Fibroblast of gingiva (primary cell): Measurements from ENCODE around the gene MBD3L2B.
"Not testable (repeated sequence)": the region's sequence is repeated elsewhere in the genome, so short reads cannot be mapped to it uniquely, and the experiment has no call there.

Experiments
- DNase-seq: peaks from one replicate; pipeline ENCODE4 v3.0.0-alpha.2; 2011; ENCODE audit warnings: low read depth

Gene MBD3L2B

DNA sequence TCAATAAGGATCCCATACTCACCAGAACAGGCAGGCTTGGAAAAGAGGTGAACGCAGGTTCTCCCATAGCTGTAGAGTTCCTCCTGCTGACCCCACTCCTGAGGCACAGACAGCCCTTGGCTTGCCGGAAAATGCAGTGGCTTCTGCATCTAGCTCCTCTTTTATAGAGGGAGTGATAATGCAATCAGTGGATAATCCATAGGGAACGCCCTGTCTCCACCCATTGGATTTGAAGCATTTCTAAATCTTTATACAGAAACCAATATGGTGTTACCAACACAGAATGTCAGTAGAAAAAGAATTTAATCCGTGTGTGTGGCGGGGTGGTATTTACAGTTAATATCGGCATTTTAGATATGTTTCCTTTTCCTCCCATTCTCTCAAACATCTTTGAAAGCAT is at the start of gene MBD3L2B:
Gene MBD3L2B (minus strand): TSS at position 101 of the 400 bp plus-strand sequence. CDS start 34 bp downstream, at position 67.
- not testable (repeated sequence) for DNase-seq

DNA sequence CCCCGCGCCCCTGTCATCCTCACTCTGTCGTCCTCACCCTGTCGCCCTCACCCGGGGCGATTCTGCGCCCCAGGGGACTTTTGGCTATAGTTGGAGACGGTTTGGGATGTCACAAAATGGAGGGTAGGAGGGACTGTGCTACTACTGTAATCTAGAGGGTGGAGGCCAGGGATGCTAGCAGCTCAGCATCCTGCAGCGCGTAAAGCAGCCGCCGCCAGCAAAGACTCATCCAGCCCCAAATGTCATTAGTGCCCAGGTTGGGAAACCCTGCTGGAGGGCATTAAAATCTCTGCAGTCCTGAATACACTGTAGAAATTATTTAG is 48.6 kb upstream of the MBD3L2B start:
- DNase-seq, result no peak

DNA sequence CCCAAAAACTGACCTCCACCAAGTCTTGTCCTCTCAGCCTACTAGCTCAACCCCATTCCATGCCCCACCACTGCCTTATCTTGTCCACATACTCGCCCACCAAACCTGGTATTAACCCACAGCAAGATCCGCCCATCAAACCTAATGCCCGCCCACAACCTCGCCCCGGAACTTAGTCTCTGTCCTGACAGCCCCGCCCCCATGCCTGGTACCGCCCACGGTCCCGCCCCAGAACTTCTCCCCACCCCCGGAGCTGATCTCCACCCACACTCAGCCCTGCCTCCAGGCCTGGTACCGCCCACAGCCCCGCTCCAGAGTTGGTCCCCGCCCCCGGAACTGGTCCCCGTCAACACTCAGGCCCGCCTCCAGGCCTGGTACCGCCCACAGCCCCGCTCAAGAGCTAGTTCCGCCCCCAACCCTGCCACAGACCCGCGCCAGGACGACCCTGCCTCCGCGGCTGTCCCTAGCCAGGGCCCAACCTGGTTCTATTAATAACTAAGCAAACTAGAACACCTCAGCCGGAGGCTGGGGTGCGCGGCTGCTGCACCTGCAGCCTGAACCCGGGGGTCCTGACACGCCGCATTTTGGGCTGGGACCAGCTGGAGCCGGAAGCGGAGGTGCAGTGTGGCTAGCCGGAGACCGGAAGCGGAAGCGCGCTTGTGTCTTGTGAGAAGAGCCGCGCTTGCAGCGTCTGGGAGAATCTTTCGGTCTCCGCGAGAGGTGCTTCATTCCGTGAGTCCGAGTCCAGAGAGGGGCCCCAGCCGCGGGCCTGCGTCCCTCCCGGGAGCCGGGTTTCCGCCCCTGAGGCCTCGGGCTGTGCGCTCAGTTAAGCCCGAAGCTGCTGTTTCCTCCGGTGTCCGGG is 48.0 kb upstream of the MBD3L2B start, which contains the start of gene ZNF557:
Gene ZNF557 (plus strand): TSS at position 662 of the 862 bp plus-strand sequence. CDS start 5,372 bp downstream, outside the sequence.
- peak; percentile 97 for DNase-seq

DNA sequence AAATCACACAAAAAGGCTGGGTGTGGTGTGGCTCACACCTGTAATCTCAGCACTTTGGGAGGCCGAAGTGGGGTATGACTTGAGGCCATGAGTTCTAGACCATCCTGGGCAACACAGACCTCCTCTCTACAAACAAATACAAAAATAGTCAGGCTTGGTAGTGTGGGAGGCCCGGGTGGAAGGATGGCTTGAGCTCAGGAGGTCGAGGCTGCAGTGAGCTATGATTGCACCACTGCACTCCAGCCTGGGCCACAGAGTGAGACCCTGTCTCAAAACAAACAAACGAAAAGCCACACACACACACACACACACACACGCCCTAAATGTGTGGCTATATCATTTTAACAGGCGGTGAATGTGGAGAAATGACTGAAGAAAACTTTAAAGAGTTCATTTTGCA is 47.4 kb upstream of the MBD3L2B start:
- no peak for DNase-seq

DNA sequence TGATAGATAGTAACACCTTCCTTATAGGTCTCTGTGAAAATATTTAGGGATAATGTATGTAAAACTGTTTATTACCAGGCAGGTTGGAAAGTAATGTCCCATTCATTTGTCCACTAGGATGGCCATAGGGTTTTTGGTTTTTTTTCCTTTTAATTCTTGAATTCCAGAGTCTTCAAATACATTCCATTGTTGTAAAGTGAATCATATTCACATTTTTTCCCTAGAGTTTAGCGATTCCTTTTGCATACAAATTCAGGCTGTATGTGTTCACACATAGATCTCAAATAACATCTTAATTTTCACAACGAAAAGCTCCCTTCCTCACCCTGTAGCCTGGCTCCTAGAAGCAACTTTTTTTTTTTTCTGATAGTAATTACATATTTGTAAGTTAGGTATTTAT is 46.5 kb upstream of the MBD3L2B start:
- peak; percentile 23 for DNase-seq

DNA sequence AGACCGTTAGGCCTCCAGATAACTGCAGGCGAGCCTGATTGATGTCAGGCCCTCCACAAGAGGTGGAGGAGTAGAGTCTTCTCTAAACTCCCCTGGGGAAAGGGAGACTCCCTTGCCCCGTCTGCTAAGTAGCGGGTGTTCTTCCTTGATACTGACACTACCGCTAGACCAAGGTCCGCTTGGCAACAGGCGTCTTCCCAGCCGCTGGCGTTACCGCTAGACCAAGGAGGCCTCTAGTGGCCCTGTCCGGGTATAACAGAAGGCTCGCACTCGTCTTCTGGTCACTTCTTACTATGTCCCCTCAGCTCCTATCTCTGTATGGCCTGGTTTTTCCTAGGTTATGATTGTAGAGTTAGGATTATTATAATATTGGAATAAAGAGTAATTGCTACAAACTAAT is 45.9 kb upstream of the MBD3L2B start:
- DNase-seq, result not testable (repeated sequence)

DNA sequence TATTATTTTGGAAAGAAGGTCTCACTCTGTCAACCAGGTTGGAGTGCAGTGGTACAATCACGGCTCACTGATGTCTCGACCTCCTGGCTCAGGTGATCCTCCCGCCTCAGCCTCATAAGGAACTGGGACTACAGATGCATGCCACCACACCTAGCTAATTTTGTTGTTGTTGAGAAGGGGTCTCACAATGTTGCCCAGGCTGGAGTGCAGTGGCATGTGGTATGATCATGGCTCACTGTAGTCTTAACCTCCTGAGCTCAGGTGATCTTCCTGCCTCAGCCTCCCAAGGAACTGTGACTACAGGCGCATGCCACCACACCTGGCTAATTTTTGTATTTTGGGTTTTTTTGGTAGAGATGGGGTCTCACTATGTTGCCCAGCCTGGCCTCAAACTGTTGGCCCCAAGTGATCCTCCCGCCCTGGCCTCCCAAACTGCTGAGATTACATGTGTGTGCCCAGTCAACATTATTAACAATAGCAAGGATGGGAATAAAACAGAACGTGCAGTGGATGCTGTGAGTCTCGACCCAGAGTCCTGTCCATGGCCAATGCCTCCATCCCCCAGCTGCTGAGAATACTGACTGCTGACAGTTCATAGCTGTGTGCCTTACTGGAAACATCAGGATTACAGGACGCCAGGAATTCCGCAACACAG is 42.7 kb upstream of the MBD3L2B start:
- DNase-seq, result no peak

DNA sequence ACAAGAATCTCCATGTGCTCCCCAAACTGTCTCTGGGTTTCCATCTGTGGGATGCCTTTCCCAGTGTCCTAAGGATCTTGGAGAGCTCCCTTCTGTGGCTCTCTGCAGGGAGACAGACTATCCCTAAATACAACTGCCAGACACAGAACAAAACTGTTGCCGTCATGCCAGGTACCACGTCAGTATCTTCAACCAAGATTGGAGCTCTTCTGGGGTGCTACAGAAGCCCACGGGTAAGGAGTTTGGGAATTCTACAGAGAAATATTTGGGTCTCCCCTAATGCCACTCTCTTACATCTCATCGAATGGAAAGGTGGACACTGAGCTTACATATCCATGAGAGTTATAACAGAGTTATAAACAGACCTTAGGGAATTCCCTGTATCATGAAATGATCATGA is 42.1 kb upstream of the MBD3L2B start:
- no peak for DNase-seq

DNA sequence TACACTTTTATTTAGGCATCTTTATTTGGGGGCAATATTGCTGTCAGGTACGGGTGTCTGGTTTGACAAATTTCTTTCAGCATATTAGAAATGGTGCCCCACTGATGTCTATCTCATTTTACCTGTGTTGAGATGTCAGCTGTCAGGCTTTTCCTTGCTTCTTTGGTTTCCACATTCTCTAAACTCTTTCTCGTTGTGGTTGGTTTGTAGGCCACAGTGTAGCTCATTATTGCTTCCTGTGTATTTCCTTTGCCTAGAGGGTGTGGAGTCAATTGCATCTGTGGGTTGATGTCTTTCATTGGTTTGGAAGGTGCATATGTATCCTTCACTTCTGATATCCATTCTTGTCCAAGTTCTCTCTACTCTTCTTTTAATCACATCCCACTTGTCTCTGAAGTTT is 38.7 kb upstream of the MBD3L2B start:
- DNase-seq, result not testable (repeated sequence)

DNA sequence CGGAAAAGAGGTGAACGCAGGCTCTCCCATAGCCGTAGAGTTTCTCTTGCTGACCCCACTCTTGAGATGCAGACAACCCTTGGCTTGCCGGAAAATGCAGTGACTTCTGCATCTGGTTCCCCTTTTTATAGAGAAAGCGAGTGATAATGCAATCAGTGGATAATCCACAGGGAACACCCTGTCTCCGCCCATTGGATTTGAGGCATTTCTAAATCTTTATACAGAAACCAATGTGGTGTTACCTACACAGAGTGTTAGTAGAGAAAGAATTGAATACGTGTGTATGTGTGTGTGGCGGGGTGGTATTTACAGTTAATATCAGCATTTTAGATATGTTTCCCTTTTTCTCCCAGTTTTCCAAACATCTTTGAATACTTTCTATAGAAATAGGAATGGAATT is 37.3 kb upstream of the MBD3L2B start, which contains the start of gene MBD3L3:
Gene MBD3L3 (minus strand): TSS at position 101 of the 400 bp plus-strand sequence. CDS start 71 bp downstream, at position 30.
- not testable (repeated sequence) for DNase-seq

DNA sequence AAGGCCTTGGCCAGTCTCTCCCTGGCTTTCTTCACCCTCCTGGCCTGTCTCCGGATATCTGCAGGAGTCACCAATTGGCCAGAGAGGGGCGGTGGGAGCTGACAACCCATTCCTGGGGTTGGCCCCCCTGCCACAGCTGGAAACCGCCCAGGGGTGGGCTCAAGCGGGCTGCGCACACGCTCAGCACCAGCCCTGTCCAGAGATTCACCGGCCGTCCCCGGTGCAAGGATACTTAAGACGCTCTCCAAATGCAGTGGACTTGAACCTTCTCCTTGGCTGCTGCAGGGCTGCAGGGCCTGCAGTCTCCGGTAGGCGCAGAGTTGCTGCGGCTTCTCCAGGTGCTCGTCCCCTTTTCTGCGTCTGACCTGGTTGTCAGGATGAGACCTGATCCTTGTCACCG is 35.1 kb upstream of the MBD3L2B start:
- DNase-seq, result not testable (repeated sequence)

DNA sequence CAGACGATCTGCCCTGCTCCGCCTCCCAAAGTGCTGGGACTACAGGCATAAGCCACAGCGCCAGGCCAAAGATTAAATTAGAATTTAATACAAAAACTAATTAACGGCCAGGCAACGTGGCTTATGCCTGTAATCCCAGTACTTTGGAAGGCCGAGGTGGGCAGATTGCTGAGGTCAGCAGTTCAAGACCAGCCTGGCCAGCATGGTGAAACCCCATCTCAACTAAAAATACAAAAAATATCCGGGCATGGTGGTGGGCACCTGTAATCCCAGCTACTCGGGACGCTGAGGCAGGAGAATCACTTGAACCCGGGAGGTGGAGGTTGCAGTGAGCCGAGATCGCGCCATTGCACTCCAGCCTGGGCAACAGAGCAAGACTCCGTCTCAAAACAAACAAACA is 34.4 kb upstream of the MBD3L2B start:
- DNase-seq, result not testable (repeated sequence)

DNA sequence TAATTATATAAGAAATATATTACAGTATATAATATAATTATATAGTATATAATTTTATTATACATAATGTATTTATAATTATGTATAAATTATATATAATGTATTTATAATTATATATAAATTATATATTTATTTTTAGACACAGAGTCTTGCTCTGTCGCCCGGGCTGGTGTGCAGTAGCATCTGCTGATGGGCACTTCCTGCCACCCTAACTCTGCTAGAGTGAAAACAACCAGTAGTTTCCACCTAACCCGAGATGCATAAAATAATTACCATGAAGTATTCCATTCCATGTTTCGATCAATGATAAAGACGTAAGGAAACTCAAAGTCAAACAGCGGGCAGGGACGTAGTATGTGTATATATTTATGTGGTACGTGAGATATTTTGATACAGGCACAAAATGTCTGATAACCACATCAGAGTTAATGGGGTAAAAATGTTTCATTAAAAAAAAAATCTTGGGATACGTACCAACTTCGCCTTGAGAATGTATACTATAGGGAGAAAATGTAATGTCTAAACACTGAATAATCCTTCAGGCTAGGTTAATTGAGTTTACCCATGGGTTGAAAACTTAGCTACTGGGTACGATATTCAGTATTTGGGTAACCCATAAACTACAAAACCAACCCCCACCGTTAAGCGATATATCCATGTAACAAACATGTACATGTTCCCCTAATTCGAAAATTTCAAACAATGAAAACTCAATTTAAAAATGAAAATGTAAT is 33.6 kb upstream of the MBD3L2B start:
- DNase-seq, result not testable (repeated sequence)

DNA sequence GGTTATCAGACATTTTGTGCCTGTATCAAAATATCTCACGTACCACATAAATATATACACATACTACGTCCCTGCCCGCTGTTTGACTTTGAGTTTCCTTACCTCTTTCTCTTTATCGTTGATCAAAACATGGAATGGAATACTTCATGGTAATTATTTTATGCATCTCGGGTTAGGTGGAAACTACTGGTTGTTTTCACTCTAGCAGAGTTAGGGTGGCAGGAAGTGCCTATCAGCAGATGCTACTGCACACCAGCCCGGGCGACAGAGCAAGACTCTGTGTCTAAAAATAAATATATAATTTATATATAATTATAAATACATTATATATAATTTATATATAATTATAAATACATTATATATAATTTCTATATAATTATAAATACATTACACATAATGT is 31.7 kb upstream of the MBD3L2B start:
- not testable (repeated sequence) for DNase-seq

DNA sequence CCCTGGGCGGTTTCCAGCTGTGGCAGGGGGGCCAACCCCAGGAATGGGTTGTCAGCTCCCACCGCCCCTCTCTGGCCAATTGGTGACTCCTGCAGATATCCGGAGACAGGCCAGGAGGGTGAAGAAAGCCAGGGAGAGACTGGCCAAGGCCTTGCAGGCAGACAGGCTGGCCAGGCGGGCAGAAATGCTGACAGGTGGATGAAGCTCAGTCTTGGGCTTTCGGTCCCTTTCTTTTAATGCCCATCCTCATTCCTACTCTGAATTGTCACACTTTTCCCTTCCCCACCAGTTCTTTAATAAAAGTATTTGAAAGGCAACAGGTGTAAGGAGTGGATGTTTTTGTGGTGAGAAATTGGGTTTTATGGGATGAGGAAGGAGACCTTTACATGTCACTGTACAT is 30.2 kb upstream of the MBD3L2B start:
- not testable (repeated sequence) for DNase-seq

DNA sequence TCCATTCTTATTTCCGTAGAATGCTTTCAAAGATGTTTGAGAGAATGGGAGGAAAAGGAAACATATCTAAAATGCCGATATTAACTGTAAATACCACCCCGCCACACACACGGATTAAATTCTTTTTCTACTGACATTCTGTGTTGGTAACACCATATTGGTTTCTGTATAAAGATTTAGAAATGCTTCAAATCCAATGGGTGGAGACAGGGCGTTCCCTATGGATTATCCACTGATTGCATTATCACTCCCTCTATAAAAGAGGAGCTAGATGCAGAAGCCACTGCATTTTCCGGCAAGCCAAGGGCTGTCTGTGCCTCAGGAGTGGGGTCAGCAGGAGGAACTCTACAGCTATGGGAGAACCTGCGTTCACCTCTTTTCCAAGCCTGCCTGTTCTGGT is 27.8 kb upstream of the MBD3L2B start, which contains the start of gene MBD3L2:
Gene MBD3L2 (plus strand): TSS at position 301 of the 400 bp plus-strand sequence. CDS start 53 bp downstream, at position 354.
- not testable (repeated sequence) for DNase-seq

DNA sequence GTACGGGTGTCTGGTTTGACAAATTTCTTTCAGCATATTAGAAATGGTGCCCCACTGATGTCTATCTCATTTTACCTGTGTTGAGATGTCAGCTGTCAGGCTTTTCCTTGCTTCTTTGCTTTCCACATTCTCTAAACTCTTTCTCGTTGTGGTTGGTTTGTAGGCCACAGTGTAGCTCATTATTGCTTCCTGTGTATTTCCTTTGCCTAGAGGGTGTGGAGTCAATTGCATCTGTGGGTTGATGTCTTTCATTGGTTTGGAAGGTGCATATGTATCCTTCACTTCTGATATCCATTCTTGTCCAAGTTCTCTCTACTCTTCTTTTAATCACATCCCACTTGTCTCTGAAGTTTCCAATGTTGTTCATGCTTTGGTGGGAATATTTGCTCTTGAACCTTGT is 20.3 kb upstream of the MBD3L2B start:
- not testable (repeated sequence) for DNase-seq

DNA sequence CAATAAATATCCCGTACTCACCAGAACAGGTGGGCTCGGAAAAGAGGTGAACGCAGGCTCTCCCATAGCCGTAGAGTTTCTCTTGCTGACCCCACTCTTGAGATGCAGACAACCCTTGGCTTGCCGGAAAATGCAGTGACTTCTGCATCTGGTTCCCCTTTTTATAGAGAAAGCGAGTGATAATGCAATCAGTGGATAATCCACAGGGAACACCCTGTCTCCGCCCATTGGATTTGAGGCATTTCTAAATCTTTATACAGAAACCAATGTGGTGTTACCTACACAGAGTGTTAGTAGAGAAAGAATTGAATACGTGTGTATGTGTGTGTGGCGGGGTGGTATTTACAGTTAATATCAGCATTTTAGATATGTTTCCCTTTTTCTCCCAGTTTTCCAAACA is 18.8 kb upstream of the MBD3L2B start, which contains the start of gene MBD3L4:
Gene MBD3L4 (minus strand): TSS at position 101 of the 400 bp plus-strand sequence. CDS start 35 bp downstream, at position 66.
- DNase-seq, result not testable (repeated sequence)

DNA sequence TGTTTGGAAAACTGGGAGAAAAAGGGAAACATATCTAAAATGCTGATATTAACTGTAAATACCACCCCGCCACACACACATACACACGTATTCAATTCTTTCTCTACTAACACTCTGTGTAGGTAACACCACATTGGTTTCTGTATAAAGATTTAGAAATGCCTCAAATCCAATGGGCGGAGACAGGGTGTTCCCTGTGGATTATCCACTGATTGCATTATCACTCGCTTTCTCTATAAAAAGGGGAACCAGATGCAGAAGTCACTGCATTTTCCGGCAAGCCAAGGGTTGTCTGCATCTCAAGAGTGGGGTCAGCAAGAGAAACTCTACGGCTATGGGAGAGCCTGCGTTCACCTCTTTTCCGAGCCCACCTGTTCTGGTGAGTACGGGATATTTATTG is 9.0 kb upstream of the MBD3L2B start, which contains the start of gene MBD3L5:
Gene MBD3L5 (plus strand): TSS at position 301 of the 400 bp plus-strand sequence. CDS start 34 bp downstream, at position 335.
- not testable (repeated sequence) for DNase-seq

DNA sequence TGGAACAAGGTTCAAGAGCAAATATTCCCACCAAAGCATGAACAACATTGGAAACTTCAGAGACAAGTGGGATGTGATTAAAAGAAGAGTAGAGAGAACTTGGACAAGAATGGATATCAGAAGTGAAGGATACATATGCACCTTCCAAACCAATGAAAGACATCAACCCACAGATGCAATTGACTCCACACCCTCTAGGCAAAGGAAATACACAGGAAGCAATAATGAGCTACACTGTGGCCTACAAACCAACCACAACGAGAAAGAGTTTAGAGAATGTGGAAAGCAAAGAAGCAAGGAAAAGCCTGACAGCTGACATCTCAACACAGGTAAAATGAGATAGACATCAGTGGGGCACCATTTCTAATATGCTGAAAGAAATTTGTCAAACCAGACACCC is 7.6 kb upstream of the MBD3L2B start:
- not testable (repeated sequence) for DNase-seq

DNA sequence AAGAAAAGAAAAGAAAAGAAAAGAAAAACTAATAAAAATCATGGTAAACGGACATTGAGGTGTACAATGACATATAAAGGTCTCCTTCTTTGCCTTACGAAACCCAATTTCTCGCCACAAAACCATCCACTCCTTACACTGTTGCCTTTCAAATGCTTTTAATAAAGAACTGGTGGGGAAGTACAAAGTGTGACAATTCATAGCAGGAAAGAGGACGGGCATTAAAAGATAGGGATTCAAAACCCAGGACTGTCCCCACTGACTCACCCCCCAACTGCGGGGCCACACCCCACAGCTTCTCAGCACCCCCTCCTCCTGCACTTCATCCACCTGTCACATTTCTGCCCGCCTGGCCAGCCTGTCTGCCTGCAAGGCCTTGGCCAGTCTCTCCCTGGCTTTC is 2.4 kb downstream of the MBD3L2B start:
- no peak for DNase-seq

DNA sequence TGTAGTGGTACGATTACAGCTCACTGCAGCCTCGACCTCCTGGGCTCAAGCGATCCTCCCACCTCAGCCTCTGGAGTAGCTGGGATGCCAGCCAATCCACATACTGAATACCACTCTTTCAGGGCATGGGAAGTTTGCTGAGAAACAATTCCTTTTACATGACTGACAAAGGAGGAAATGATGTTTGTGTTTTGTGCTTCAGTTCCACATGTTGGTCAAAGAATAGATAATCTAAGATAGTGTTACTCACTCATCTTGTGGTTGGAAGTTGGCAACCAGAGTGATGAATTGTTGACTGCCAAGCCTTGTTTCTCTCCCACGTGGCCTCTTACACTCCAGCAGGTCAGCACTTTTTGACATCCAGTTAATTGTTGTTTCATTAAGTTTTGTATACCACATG is 7.6 kb downstream of the MBD3L2B start:
- no peak for DNase-seq
